ENCODE results near the gene ING5.

GRCh38 chr2:241768251-241768711 lies 66.4 kb downstream of the ING5 start:
- no peak for TF ChIP-seq EZH2 (IDR thresholded peaks at IDR 0.05; ENCODE audit: borderline replicate concordance, low read length)
- TF ChIP-seq, protein P1, sequence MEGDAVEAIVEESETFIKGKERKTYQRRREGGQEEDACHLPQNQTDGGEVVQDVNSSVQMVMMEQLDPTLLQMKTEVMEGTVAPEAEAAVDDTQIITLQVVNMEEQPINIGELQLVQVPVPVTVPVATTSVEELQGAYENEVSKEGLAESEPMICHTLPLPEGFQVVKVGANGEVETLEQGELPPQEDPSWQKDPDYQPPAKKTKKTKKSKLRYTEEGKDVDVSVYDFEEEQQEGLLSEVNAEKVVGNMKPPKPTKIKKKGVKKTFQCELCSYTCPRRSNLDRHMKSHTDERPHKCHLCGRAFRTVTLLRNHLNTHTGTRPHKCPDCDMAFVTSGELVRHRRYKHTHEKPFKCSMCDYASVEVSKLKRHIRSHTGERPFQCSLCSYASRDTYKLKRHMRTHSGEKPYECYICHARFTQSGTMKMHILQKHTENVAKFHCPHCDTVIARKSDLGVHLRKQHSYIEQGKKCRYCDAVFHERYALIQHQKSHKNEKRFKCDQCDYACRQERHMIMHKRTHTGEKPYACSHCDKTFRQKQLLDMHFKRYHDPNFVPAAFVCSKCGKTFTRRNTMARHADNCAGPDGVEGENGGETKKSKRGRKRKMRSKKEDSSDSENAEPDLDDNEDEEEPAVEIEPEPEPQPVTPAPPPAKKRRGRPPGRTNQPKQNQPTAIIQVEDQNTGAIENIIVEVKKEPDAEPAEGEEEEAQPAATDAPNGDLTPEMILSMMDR (IDR thresholded peaks at IDR 0.05; ENCODE audit: low read length): no peak
